GM12891 (cell line): Measurements from ENCODE around the gene EFCAB14.

Source experiments
- POLR2A ChIP-seq: IDR thresholded peaks from 2 replicates; pipeline ENCODE4 v1.6.1; 2011; ENCODE audit warnings: low read depth, low read length, control low read depth
- POLR2AphosphoS5 ChIP-seq: IDR thresholded peaks from 2 replicates; pipeline ENCODE4 v1.6.1; 2011; ENCODE audit warnings: low read depth, low read length, control low read depth
- POU2F2 ChIP-seq: IDR thresholded peaks from 2 replicates; pipeline ENCODE4 v1.6.1; 2011; ENCODE audit warnings: low read depth, mild to moderate bottlenecking, control low read depth, low read length, moderate library complexity
- SPI1 ChIP-seq: IDR thresholded peaks from 2 replicates; pipeline ENCODE4 v1.6.1; 2011; ENCODE audit warnings: low read depth, low read length, control low read depth
- TAF1 ChIP-seq: IDR thresholded peaks from 2 replicates; pipeline ENCODE4 v1.6.1; 2011; ENCODE audit warnings: low read depth, low read length, control low read depth

DNA sequence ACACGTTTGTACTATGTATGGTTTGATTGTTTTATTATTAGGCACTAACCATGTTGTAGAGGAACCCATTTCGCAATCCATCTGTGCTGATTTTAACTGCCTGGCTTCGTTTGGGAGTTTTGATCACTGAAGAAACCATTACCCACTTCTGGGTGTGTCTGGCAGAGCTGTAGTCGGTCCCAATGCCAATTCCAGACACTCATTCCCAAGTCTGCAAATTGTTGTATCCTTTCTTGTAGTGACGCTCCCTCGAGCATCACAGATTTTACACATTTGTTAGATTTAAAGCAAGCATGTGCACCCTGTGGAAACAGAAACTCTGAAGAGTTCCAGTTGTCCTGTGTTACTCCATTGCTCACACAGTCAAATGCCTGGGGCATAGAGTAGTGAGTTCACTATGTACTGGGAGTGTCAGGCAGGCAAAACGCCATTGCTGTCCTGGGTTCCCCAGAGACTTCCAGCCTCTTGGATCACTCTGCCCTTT, 31.0 kb upstream of the EFCAB14 start:
- TF ChIP-seq POLR2A (no peak), TAF1 (no peak), POLR2AphosphoS5 (no peak), SPI1 (no peak), POU2F2 (no peak)
